Breast epithelium (tissue), 3 donors: ENCODE measurements around the gene HIPK2.

Experiments
- POLR2A ChIP-seq: fragments of 450-650 bp; IDR thresholded peaks from one replicate; pipeline ENCODE4 v1.6.1; 2016; ENCODE audit warnings: antibody characterized with exemption, mild to moderate bottlenecking, moderate library complexity
- TF ChIP-seq, protein P1 (sequence below), 3 donors: fragments of 450-650 bp; IDR thresholded peaks; one replicate each; pipeline ENCODE4 v1.5.1; 2016 to 2017; ENCODE audit warnings: antibody characterized with exemption in 3 of 3, mild to moderate bottlenecking in 3 of 3, moderate library complexity in 3 of 3

- TF ChIP-seq, protein P1, sequence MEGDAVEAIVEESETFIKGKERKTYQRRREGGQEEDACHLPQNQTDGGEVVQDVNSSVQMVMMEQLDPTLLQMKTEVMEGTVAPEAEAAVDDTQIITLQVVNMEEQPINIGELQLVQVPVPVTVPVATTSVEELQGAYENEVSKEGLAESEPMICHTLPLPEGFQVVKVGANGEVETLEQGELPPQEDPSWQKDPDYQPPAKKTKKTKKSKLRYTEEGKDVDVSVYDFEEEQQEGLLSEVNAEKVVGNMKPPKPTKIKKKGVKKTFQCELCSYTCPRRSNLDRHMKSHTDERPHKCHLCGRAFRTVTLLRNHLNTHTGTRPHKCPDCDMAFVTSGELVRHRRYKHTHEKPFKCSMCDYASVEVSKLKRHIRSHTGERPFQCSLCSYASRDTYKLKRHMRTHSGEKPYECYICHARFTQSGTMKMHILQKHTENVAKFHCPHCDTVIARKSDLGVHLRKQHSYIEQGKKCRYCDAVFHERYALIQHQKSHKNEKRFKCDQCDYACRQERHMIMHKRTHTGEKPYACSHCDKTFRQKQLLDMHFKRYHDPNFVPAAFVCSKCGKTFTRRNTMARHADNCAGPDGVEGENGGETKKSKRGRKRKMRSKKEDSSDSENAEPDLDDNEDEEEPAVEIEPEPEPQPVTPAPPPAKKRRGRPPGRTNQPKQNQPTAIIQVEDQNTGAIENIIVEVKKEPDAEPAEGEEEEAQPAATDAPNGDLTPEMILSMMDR (IDR thresholded peaks at IDR 0.05) = no peak
- TF ChIP-seq POLR2A = no peak
These were observed 6.0 kb upstream of the HIPK2 start for GRCh38 chr7:139783647-139784385.
